WTC11 (cell line): ENCODE measurements around the gene C1orf87.

Experiments used
- CBFB ChIP-seq: sonication (generic); formaldehyde crosslinking; IDR thresholded peaks from 2 replicates; pipeline ENCODE4 v1.8.1; 2022; ENCODE audit warnings: mild to moderate bottlenecking, low read depth, missing genetic modification reagents
- ESRRA ChIP-seq: sonication (generic); formaldehyde crosslinking; IDR thresholded peaks from 2 replicates; pipeline ENCODE4 v1.8.1; 2022; ENCODE audit warnings: mild to moderate bottlenecking, missing genetic modification reagents, borderline replicate concordance
- GTF2I ChIP-seq: fragments of 250-450 bp; sonication (Bioruptor Pico); conservative IDR thresholded peaks from 2 replicates; pipeline ENCODE4 v1.4.0; 2021; ENCODE audit warnings: mild to moderate bottlenecking
- SMAD3 ChIP-seq: sonication (generic); formaldehyde crosslinking; IDR thresholded peaks from 2 replicates; pipeline ENCODE4 v1.8.0; 2022; ENCODE audit warnings: missing genetic modification reagents, mild to moderate bottlenecking, borderline replicate concordance
- TF ChIP-seq, protein P1 (sequence below): fragments of 200-600 bp; IDR thresholded peaks from 2 replicates; pipeline ENCODE4 v1.8.0; 2022; ENCODE audit warnings: antibody characterized with exemption

GRCh38 chr1:60025552-60025951 is 48.0 kb downstream of the C1orf87 start:
- TF ChIP-seq, protein P1, sequence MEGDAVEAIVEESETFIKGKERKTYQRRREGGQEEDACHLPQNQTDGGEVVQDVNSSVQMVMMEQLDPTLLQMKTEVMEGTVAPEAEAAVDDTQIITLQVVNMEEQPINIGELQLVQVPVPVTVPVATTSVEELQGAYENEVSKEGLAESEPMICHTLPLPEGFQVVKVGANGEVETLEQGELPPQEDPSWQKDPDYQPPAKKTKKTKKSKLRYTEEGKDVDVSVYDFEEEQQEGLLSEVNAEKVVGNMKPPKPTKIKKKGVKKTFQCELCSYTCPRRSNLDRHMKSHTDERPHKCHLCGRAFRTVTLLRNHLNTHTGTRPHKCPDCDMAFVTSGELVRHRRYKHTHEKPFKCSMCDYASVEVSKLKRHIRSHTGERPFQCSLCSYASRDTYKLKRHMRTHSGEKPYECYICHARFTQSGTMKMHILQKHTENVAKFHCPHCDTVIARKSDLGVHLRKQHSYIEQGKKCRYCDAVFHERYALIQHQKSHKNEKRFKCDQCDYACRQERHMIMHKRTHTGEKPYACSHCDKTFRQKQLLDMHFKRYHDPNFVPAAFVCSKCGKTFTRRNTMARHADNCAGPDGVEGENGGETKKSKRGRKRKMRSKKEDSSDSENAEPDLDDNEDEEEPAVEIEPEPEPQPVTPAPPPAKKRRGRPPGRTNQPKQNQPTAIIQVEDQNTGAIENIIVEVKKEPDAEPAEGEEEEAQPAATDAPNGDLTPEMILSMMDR = no peak
- TF ChIP-seq SMAD3 (CRISPR knock-in tag) = no peak
- TF ChIP-seq GTF2I = no peak
- TF ChIP-seq ESRRA = no peak
- TF ChIP-seq CBFB (CRISPR knock-in tag) = no peak
